ENCODE measurements around the gene PFN2.
"Not testable (repeated sequence)": the region's sequence is repeated elsewhere in the genome, so short reads cannot be mapped to it uniquely, and the experiment has no call there.

Gene PFN2, protein sequence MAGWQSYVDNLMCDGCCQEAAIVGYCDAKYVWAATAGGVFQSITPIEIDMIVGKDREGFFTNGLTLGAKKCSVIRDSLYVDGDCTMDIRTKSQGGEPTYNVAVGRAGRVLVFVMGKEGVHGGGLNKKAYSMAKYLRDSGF

DNA sequence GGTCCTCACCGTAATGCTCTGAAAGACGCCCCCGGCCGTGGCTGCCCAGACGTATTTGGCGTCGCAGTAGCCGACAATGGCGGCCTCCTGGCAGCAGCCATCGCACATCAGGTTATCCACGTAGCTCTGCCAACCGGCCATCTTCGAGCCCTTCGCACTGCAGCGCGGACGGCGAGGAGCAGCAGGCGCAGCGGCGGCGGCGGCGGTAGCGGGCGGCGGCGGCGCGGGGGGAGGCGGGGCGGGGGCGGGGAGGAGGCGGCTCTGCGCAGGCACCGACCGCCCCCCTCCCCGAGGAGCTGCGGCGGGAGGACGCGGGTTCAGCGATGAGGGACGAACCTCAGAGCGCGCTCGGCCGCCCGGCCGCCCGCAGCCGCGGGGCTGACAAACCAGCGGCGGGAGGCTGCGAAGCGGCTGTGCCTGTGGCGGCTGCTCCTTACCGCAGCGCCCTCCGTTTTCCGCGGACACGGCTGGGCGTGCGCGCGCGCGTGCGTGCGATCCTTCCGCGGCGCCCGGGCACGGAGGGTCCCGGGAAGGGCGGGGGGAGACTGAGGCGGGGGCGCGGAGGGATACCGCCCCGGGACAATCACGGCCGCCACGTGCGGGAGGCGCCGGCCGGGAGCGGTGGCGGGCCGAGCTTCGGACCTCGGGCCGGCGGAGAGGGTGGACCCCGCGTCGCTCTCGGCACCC is at the start of gene PFN2:
Gene PFN2 (minus strand): TSS at position 180 of the 687 bp plus-strand sequence. CDS start 39 bp downstream, at position 141.
- peak; percentile 53 for DNase-seq

GRCh38 chr3:150015901-150016300 is 45.2 kb upstream of the PFN2 start:
- DNase-seq: no peak

DNA sequence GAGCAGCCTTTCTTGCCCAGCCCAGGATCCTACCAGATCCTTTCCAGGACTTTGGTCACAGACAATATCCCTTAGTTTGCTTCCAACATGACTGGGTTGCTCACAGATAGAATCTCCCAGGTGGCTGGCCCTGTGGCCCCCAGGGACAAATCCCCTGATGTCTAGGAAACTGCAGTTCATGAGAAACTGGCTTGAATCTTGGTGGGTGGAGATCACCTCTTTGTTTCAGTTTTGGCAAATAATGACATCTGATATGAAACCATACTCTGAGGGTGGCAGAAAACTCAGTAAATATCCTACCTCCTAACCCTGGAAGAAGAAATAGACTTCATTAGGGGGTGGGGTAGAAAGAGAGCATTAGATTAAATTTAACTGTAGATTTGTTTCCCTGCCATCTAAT is 44.1 kb upstream of the PFN2 start:
- no peak for DNase-seq

- DNase-seq: no peak
Measured at GRCh38 chr3:150013801-150014200, 43.1 kb upstream of the PFN2 start.

DNA sequence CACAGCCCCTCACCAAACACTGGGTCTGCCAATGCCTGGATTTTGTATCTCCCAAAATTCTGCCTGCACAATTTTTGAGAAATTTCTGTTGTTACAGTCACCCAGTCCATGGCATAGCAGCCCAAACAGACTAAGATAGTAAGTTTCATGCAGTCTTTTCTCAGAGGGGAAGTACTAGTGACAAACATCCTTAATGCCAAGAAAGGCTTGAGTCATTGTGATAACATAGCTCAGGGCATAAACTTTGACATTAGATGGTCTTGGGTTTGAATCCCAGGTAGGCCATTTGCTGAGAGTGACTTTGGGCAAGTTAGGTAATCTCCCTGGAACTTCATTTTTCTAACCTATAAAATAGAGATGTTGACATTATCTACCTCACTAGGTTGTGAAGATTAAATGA is 36.1 kb upstream of the PFN2 start:
- DNase-seq: no peak

DNA sequence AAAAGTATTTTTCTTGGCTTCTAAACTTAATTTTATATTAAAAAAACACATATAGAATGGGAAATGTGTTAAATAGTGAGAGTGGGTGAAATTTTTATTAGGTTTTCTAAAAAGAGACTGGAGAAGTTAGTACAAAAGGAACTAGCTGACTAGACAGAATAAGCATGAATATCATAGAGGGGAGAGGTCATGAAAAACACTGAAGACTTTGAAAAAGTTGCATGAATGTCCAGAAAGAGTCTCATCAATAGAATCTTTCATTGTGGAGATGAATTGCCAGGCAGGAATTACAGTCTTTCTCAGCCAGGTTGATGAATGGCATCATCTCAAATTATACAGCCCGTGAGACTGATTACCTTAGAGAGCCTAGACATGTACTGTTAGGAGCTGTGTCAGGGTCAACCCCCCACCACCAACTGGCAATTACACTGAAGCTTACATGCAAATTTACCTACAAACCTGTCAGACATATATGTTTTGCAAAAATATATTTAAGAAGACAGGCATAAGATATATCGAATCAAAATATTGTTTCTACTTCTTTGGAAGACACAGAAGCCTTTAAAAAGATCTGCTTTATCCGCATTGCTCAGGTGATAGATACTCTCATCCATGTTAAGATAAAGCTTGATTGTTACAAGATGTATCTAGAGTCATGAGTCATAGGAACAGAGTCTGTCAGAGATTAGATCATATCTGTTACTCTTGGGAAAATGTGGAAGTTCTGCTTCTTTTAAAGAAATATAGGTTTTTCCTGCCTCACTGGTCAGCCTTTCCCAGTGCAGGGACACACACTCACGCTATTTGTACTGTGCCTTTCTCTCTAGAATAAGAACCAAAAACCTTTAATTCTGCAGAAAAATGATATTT is 34.8 kb upstream of the PFN2 start:
- DNase-seq: no peak

- no peak for DNase-seq
Measured at GRCh38 chr3:150000641-150001040, 29.9 kb upstream of the PFN2 start.

GRCh38 chr3:149999421-149999820 is 28.7 kb upstream of the PFN2 start:
- no peak for DNase-seq

DNA sequence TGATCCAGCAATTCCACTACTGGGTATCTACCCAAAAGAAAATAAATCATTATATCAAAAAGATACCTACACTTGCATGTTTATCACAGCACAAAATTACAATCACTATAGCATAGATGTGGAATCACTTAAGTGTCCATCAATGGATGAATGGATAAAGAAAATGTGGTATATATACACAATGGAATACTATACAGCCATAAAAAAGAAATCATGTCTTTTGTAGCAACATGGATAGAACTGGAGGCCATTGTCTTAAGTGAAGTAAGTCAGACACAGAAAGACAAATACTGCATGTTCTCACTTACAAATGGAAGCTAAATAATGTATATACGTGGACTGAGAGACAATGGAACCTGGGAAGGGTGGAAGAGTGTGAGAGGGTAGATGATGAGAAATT is 28.3 kb upstream of the PFN2 start:
- no peak for DNase-seq

GRCh38 chr3:149992416-149993058 is 21.8 kb upstream of the PFN2 start:
- DNase-seq: no peak

- DNase-seq: no peak
Measured at GRCh38 chr3:149990423-149990948, 19.8 kb upstream of the PFN2 start.

- DNase-seq: no peak
Measured at GRCh38 chr3:149989307-149989706, 18.6 kb upstream of the PFN2 start.

DNA sequence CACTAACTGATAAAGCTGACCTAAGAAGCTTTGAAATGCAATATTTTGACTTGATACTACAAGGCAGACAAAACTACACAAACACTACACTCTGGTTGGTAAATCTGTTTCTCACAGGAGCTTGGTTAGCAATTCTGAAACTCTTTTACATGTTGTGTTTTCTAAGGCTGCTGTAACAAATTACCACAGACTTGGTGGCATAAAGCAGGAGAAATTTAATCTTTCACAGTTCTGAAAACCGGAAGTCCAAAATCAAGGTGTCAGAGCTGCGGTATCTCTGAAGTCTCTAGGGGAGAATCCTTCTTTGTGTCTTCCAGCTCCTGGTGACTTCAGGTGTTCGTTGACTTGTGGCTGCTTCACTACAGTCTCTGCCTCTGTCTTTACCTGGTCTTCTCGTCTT is 12.9 kb upstream of the PFN2 start:
- no peak for DNase-seq

DNA sequence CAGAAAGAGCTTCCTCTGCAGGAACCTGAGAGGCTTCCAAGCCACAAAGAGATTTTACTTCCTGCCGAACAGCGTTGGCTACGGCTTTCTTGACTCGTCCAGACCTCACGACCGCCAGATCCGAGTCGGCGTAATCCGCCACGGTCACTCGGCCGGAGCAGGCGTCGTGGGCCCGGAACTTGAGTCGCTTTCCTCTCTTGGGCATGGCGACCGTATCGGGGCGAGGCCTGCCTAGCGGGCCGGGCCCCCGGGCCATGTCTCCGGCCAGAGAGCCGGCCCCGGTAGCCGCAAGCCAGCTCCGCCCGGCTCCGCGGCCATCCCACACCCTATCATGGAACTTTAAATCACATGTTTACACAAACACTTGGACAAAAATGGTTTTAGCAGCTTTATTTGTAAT is 12.4 kb upstream of the PFN2 start:
- not testable (repeated sequence) for DNase-seq

DNA sequence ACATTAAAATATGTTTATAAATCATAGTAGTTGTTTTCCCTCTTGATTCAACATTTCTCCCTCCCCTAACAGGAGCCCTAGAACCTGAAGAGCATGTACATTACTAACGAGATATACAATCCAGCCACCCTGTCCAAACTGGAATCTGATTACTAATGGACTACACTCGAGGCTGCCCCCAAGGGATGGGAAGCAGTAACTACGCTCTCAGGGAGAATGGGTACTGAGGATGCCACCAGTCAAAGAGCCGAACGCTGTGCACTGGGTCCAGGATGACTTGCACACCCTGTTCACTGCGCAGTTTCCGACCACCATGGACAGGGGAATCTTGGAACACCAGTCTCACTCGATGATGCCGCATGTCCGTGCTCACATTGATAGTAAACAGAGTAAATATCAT is 11.3 kb upstream of the PFN2 start:
- not testable (repeated sequence) for DNase-seq

DNA sequence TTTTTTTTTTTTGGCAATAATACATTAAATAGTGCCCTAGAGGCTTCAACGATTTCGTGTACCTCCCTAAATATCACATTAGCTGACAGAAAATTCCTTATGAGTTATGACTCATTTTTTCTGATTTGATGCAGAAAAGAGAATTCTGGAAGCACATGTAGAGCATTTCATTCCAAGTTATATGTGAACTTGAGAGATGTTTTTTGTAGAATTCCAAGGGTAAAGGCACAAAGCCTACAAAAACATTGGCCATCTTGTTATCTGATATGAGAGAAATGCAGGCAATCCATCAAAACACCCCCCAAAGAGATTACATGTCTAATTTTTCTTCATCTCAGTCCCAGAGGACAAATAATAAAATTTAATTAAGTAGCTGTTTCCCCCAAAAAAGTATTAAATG is 6.7 kb upstream of the PFN2 start:
- DNase-seq: no peak

GRCh38 chr3:149975919-149976318 is 5.2 kb upstream of the PFN2 start:
- no peak for DNase-seq

DNA sequence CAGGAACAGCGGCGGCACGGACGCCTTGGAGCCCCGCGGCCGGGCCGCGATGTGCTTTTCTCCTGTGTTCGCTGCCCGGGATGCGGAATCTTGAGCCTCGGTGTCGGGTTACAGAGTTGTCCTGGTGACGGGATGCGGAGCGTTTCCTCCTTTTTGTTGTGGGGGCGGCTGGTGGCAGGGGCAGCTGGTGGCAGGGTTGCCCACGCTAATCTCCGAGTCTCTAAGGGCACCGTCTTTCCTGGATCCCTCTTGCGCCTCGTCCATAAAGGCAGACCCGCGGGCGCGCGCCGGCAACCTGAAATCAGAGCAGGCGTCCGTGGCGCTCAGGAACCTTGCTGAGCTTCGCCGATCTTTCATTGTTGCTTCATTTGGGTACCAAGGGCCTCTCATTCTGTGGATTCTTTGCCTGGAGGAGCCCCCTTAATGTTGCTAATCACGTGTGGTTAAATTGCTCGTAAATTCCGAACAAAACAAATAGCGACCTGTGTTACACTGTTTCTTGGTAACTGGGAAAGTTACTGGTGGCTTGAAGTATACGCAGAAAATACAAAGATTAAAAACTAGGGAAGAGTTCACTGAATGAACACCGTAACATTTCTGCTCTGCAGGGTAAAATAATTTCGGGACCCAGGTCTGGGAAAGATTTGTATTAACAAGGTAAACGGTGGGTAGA is 844 bp upstream of the PFN2 start:
- DNase-seq: peak; percentile 52

DNA sequence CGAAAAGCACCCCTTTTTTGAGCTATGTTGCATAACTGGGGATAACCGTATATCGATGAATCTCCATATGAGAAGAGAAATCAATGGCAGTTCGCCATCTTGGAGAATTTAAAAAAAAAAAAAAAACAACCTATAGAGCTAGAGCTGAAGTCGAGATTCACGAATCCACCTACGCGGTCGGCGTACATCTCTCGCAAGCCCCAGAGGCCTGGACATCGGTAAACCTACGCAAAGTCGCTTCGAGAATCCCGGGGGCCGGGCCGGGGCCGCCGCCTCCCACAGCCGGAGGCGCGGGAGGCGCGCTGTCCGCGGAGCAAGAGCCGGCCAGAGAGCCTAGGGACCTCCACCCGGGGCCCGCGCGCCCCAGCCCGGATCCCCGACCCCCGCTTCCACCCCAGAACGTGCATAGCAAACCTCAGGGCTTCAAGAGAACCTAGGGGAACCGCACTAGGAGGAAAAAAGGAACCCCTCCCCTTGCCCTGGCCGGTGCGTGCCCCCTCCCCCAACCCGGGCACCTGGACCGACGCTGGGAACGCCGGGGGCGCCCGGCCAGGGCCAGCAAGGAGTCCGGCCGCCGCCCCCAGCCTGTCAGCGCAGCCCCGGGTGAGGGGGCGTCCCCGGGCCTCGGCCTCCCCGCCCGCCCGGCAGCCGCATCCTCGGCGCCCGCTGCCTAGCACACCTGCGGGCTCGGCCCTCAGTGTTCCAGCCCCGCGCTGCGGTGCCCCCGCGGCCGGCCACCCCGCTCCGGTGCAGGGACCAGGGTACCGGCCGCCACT is 567 bp downstream of the PFN2 start:
- peak; percentile 82 for DNase-seq

DNA sequence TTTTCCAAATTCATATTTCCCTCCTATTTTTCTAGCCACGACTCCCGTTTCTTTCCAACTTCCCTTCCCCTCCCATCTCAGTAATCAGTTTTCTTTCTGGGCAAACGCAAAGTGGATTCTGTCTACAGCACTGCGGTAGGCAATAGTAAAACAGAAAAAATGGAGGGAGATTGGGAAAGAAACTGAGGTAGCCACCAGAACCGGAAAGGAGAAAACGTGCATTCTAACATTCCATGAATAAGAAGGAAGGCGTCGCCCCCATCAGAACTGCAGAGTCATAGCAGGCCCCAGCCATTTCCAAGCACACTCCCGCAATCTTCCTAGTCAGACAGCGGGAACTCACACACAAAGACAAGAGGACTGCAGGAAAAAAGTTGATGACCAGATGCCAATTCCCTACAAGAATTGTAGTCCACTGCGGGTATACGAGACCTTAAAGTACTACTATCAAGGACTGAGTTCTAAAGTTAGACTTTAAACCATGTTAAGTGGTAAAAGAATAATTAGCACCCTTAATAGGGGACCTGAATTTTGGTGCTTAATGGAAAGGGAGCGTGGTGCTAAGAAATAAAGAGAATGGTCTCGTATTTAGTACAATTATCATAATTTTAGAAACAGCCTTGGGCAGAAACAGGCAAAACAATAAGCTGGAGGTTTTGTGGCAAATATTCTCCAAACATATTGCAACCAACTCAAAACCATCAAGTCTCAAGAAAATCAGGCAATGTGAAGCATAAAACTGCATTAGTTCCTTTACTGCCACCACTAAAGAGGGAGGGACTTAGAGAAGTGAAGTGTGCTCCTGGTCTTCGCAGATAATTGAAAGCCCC is 1.4 kb downstream of the PFN2 start:
- no peak for DNase-seq

GRCh38 chr3:149968216-149968615 is 2.5 kb downstream of the PFN2 start:
- DNase-seq: no peak
